HG03342 (cell line): ENCODE results near the gene RABEP2.
"Not testable (repeated sequence)": the region's sequence is repeated elsewhere in the genome, so short reads cannot be mapped to it uniquely, and the experiment has no call there.

Experiments
- ATAC-seq: cut with Tn5 transposase; IDR thresholded peaks from one replicate; pipeline ENCODE4 v1.9.1; 2021; ENCODE audit warnings: mild to moderate bottlenecking, moderate library complexity; ENCODE audit not compliant: unreplicated experiment

RABEP2 gene

GRCh38 chr16:28879841-28880588 lies 45.0 kb downstream of the RABEP2 start:
- peak; percentile 83 for ATAC-seq

GRCh38 chr16:28879261-28879840 lies 45.7 kb downstream of the RABEP2 start:
- ATAC-seq, result peak; percentile 40

- no peak for ATAC-seq
These were observed 46.7 kb downstream of the RABEP2 start, which contains the start of gene ATP2A1 for GRCh38 chr16:28878083-28878926. Gene ATP2A1, plus strand, starts transcription at chr16:28878488. Its CDS starts 184 bp downstream, at chr16:28878672.

GRCh38 chr16:28877655-28878000 lies 47.4 kb downstream of the RABEP2 start:
- no peak for ATAC-seq

- ATAC-seq, result no peak
These were observed 47.9 kb downstream of the RABEP2 start for GRCh38 chr16:28876973-28877654.

GRCh38 chr16:28876019-28876659 lies 48.9 kb downstream of the RABEP2 start:
- no peak for ATAC-seq

- no peak for ATAC-seq
These were observed 49.7 kb downstream of the RABEP2 start for GRCh38 chr16:28875134-28876018.

- ATAC-seq, result no peak
These were observed 50.6 kb downstream of the RABEP2 start for GRCh38 chr16:28874406-28874805.

GRCh38 chr16:28873543-28874201 lies 51.4 kb downstream of the RABEP2 start:
- no peak for ATAC-seq

GRCh38 chr16:28872952-28873351 lies 52.1 kb downstream of the RABEP2 start:
- no peak for ATAC-seq

GRCh38 chr16:28869201-28869600 lies 55.8 kb downstream of the RABEP2 start:
- no peak for ATAC-seq

- not testable (repeated sequence) for ATAC-seq
These were observed 57.4 kb downstream of the RABEP2 start for GRCh38 chr16:28867646-28868045.

- ATAC-seq, result no peak
These were observed 57.8 kb downstream of the RABEP2 start for GRCh38 chr16:28867241-28867640.

GRCh38 chr16:28866454-28866804 lies 58.6 kb downstream of the RABEP2 start:
- no peak for ATAC-seq

- no peak for ATAC-seq
These were observed 59.1 kb downstream of the RABEP2 start for GRCh38 chr16:28865722-28866453.

GRCh38 chr16:28865001-28865688 lies 59.9 kb downstream of the RABEP2 start:
- no peak for ATAC-seq

- ATAC-seq, result no peak
These were observed 60.9 kb downstream of the RABEP2 start for GRCh38 chr16:28863929-28864793.
